ENCODE measurements around the gene CDH13. TPM values are rescaled to one million over a fixed set of nuclear protein-coding genes. Genes with fewer than 3 reads are reported as not detected.

Gene CDH13
- total RNA-seq, 1 experiment from 2014 or later, result not detected

DNA sequence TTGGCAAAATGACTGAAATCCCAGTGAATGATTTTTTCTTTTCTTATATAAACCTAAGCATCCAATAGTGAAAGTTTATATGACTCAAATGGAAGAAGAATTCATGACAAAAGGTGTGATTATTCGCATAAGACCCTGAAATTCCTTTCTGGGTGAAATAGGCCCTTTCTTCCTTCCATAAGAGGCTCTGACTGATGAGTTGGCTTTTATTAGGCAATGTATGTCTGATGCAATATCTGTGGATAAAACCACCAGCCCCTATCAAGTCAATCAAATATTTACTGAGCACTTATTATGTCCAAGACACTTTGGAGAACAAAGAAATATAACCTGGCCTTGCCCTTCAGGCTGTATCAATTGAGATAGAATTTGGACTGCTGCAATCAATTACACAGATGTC lies 316.6 kb downstream of the CDH13 start:
- no peak for DNase-seq (ENCODE audit: low spot score)

DNA sequence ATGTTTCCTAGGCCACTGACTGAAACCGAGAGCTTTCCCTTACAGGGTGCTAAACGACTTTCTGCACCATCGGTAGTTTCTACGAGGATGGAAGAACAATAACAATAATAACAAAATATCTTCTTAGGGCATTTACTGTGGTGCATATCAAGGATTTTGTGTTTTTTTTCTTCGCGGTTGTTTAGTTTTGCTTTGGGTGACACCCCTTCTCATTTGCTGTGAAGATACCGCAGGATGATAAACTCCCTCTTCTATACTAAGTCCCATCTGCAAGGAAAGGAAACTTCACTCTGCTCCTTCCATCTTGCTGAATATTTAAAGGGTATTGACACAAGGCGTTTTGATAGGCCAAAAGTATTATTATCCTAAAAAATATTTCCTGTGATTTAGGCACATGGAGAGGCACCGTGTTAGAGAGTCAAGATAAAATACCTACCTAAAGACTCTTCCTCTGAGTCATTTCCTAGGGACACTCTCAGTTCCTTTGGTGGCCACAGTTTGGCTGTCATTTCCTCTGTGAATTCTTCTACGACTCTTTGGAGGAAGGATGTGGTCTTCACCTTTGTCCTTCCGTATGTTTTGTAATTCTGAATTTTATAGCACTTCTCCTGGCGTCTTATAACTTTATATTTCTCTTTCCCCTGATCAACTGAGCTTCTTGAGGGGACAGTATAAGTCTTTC lies 318.8 kb downstream of the CDH13 start:
- no peak for DNase-seq (ENCODE audit: low spot score)

DNA sequence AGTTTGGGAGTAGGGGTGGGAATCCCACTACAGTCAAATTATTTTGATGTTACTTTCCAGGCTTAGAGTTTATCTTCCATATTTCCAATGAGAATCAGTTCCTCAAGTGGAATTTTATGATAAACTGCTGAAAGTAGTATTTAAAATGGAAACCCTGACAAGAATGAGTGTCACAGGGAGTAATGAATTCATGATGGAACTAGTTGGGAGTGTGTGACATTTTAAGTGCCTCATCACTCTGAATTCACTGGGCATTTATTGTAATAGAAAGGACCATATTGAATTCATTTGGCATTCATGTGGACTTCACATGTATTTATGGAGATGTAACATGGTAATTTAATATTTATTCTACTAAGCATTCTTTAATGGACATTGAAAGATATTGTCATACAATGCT lies 320.9 kb downstream of the CDH13 start:
- no peak for DNase-seq (ENCODE audit: low spot score)

DNA sequence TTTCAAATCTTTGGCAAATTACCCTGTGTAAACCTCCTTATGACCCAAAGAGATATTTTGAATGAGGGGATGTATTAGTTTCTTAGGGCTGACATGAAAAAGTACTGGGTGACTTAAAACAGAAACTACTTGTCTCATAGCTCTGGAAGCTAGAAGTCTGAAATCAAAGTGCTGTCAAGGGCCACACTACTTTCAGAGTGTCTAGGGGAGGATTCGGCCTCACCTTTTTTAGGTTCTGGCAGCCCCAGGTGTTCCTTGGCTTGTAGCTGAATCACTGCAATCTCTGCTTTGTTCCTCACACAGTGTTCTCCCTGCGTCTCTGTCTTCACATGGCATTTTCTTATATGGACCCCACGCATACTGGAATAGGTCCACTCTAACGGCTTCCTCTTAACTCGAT lies 322.2 kb downstream of the CDH13 start:
- DNase-seq (ENCODE audit: low spot score), result no peak

DNA sequence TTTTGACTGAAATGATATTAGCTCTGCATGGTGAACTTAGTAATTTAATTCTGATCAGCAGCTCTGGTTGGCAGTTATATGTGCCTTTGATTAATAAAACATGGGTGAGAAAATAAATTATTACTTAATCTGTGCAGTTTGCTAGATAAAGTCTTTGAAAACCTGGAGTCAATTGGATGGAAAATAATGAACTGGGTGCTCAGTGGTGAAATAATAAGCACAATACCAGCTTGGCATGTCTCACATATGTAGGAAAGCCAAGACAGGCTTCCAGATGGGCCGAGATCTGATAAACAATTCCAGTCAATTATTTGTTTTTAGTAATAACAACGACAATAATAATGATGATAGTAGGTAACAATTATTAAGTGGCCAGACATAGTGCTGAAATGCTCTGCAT lies 326.7 kb downstream of the CDH13 start:
- no peak for DNase-seq (ENCODE audit: low spot score)

DNA sequence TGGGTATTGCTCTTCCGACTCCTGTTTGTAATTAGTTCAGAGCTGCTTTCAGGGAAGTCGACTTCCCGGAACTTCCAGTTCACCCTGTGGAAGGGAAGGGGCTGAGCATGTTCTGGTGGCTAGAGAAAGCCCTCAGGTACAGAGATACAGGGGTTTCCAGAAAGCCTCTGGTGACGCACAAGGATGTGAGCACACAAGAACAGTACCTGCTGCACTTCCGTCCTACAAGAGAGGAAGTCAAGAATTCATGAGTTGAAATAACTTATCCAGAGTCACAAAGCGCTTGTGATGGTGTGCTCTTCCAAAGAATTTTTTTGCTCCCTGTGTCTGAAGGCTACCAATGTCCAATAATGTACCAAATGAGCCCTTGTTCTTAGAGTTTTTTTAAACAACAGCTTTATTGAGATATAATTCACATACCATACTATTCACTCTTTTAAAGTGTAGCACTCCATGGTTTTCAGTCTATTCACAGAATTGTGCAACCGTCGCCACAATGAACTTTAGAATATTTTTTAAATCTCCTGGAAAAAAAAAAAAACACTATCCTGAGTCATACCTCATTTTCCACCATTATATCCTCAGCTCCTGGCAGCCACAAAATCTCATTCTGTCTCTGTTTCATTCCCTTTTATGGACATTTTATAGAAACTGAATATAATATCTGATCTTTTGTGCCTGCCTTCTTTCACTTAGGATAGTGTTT lies 327.6 kb downstream of the CDH13 start:
- no peak for DNase-seq (ENCODE audit: low spot score)

DNA sequence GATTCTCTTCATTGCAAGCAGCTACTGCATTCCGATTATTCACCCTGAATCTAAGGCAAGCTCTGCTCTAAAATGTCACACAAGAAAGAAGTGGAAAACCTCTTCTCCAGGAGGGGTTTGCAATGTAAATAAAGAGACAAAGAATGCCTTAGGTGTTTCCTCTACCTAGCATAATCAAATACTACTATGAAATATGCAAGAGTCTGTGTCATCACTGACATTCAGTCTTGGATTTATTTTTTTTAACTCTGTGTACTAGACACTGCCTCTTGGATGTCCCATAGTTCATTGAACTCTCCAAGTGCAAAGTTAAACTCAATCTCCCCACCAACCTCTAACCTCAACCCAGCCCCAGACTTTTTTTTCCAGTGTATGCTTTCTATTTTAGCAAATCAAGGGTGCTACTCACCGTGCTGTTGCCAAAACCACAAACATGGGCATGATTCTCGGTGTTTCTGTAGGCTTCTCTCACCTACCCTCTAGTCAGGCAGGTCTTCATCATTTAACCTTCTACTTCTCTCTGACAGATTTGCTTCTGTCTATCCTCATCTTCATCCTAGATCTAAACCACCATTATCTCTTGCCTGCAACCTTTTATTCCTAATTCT lies 329.1 kb downstream of the CDH13 start:
- no peak for DNase-seq (ENCODE audit: low spot score)

DNA sequence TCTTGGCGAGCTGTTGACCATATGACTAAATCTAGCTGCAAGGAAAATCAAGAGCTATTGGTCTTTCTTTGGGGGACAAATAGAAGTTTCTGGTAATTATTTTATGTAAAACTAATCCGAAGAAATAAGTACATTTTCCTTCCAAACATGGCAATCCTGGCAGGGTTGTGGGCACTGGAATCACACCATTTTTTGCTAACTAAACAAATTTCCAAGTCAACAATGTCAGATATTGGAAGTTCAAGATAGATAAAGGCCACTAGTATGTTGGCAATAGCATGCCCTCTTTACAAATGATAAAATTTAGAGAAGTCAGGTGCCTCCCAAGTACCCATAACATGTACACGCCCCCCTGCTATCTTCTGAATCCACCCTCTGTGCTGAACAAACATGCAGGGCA lies 330.4 kb downstream of the CDH13 start:
- no peak for DNase-seq (ENCODE audit: low spot score)

DNA sequence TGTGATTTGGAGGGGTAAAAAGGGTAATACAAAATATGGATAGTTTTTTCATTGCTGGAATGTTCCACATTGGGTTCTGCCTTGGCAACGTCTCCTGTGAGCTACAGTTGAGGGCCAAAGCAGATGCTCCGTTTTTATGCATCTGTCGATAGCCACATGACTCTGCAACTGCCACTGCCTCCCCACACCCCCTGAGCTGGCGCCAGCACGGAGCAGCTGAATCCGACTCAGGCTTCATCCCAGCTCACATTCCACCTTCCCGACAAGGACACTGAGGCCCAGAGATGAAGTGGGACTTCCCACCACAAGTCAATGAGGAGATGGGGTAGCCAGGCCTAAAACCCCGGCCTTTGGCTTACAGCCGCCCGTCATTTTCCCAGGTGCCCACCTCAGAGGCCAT lies 334.1 kb downstream of the CDH13 start:
- no peak for DNase-seq (ENCODE audit: low spot score)

DNA sequence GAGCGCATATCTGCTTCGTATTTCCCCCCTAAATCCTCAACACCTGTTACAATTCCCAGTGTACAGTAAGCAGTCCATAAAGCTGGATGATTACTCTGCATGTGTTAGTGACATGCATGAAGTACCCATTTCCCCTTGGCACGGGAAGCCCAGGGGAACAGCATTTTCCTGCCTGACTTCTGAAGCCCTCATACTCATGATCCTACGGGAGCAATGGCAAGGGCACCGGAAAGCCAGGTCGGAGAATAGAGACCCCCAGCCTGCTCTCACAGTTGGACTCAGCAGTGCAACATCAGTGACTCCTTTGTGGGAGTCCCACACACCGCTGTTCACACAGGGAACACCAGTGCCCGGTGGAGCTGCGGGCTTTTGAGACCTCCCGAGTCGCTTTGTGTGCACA lies 336.9 kb downstream of the CDH13 start:
- no peak for DNase-seq (ENCODE audit: low spot score)

DNA sequence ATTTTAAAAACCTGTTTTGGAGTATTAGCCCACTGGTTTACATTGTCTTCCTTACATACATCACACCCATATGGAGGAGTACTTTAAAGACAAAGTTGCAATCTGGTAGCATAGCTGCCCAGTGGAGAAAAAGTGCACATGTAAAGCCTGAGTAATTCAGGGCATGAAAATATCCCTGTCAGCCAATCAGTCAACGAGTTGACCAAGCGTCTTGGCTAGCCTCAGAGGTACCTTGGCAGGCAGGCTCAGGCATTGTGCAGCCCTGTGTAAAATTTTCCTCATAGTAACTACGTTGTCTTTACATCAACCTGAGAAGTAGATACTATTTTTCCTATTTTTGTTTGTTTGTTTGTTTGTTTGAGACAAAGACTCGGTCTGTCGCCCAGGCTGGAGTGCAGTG lies 339.0 kb downstream of the CDH13 start:
- no peak for DNase-seq (ENCODE audit: low spot score)

DNA sequence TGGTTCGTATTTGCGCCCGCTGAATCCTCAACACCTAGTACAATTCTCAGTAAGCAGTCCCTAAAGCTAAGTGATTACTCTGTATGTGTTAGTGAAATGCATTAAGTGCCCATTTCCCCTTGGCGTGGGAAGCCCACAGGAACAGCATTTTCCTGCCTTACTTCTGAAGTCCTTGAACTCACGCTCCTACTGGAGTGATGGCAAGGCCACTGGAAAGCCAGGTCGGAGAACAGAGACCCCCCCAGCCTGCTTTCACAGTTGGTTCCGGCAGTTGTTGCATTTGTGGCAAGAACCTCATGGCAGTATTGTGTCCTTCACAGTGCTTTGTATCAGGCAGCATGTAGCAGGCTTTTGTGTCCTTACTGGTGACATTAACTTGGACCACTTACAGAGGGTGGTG lies 340.7 kb downstream of the CDH13 start:
- DNase-seq (ENCODE audit: low spot score), result no peak

DNA sequence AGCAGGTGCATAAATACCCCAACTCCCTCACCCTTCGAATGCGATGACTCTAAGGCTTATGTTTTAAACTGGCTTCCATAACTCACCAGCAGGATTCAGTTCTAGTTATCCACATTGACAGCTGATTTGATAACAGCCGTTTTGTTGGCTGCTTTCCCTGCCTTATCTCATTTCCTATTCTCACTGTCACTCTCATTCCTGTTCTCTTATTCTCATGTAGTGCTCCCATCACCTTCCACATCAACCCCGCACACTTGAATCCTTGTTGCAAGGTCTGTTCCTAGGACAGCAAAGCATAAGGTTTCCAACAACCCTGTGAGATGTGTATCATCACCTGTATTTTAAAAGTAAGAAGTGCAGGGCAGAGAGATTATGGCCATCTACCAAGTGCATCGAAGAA lies 344.4 kb downstream of the CDH13 start:
- no peak for DNase-seq (ENCODE audit: low spot score)

DNA sequence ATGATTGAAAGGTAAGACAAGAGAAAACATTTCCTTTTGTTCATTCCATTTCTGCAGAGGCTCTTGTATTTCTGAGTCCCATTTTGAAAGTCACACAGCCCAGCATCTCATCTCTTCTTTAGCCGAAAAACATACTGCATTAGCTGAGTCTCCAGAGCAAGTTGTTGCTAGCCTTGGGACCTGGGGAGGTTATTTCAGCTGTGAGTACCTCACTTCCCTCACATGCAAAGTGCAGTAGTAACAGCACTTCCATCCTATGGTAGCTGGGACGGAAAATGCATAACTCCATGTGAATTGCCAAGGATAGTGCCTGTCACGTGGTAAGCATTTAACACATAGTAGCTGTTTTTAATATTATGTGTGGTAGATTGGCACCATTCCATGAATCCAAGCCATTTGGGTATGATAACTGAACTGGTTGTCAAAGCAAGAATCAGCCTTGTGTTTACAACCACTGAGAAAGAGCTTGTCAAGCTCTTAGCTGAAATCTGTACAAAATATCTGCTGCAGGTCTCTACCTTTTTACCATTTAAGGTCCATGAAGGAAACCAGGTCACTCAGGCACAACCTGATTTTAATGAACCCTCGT lies 345.7 kb downstream of the CDH13 start:
- DNase-seq (ENCODE audit: low spot score), result no peak

DNA sequence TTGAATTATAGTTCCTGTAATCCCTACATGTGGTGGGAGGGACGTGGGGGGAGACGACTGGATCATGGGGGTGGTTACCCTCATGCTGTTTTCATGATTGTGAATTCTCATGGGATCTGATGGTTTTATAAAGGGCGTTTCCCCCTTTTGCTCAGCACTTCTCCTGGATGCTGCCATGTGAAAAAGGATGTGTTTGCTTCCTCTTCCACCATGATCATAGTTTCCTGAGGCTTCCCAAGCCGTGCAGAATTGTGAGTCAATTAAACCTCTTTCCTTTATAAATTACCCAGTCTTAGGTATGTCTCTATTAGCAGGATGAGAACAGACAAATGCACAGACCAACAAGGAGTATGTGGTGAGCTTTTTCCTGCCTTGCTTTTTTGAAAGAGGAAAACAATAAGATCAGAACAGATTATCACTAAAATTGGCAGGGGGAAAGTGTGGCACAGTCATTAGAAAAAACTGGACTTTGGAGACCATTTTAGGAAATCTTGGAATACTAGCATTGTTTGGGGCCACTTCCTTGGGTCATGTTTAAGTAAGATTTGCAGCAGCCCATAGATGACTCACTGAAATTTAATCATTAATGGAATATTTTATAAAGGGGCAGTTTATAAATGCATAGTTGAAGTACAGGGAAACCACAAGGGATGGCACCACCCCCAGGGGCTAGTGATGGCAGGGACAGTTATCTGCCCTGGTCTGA lies 352.8 kb downstream of the CDH13 start:
- DNase-seq (ENCODE audit: low spot score), result peak; percentile 40

DNA sequence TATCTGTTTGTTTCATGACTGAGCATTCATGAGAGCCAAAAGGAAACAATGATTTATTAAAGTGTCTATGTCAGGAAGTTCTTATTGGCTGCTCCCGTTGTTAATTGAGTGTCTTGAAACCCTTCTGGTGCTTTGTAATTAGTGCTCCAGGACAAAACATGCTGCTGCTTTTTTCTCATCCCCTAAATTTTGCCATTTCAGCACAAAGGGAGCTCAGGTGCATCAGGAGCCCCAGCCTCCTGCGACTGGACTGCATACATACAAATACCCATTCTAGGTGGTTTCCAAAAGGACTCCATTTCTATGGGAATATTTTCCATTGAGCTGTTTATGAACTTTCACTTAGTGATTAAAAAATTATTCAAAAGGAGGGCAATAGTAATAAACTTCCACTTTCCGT lies 354.0 kb downstream of the CDH13 start:
- DNase-seq (ENCODE audit: low spot score), result no peak

DNA sequence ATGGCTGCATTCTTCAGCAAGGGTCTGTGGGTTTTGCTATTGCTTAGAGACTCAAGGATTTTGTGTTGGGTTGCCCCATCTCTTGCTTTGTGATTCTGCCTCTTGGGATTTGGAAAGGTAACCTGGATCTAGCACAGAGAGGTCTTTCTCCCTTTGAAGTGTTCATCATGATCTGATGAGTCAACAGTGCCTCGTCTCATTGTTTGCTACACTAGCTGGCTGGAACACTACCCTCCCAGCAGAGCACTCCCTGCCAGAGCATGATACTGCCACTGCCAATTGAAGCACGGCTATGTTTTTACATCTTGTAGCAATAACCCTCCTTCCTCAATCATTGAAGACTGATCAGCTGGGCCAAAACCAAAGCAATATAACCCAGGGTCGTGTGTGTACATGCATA lies 361.0 kb downstream of the CDH13 start:
- DNase-seq (ENCODE audit: low spot score), result no peak

DNA sequence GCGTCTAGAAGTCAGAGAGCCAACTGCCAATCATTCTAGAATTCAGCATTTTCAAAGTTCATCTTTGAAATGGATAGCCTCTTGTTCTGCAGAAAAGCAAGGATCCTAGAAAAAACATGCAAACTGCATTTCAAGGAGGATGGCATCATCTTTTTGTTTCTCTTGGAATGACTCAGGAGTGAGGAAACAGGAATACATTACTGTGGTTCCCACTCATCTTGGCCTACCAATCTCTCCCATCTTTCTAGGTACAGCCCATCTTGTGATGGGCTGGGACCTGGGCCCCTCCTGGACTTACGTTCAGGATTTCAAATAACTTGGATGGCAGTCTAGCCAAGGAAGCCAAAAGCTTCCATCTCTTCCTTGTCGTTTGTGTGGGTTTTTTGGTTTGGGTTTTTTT lies 363.4 kb downstream of the CDH13 start:
- DNase-seq (ENCODE audit: low spot score), result no peak

DNA sequence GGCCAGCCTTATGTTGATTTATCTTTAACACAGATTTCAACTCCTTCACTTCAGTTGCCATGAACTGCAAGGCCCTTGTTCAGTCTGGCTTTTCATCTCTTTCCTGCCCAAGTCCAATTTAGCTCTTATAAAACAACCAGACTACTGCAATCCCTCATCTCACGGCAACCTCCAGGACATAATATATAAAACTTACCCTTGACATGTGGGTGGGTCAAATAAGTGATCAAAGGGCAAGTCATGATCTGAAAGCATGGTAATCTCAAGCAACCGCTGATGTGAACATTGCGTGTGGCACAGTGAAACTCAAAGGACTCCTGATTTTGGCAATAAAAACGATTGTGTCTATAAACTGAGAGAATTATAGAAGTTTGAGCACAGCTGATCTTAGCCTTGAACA lies 364.6 kb downstream of the CDH13 start:
- no peak for DNase-seq (ENCODE audit: low spot score)

DNA sequence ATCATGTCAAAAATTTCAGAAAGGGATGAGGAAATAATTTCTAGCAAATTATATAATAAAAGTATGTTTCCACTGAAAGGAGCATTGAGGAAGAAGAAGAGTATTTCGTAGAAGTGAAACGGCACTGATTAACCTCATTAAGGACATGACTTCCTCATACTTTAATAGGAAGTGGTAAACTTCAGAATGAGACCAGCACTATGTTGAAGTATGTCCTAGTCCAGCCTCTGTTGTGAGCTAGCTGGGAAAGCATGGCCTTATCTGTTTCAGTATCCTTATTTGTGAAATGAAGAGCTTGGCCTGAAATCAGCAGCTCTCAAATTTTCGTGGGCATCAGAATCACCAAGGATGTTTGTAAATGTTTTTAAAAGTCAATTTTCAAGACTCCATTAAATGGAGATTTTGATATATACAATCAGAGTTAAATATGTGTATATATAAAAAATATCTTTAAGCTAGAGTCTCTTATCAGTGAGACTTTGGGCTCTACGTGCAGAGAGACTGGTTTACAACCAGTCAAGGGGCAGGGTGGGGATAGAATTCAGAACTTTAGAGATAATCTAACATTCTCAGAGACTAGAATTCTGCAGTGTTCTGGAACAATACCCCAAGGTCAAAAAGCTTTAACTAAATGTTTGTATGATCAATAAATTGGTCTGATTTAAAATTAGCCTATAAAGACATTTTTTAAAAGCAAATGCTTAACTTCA lies 365.4 kb downstream of the CDH13 start:
- peak; percentile 35 for DNase-seq (ENCODE audit: low spot score)

DNA sequence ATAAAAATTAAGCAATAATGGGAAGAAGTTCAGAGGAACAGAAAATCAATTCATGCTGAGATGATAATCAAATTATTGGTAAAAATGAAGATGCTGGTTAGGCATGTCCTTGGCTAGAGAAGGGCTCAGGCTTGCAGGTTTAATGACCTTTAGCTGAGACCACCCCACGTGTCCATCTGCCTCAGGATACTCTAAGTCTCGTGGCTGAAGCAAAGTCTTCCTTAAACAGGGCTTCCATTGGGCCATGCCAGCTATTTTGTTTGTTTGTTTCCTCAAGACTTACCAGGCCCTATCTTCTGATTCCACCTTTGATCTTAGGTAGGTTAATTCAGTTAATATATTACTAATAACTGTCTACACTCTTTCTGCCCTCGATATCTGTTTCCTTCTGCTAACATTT lies 366.0 kb downstream of the CDH13 start:
- no peak for DNase-seq (ENCODE audit: low spot score)

DNA sequence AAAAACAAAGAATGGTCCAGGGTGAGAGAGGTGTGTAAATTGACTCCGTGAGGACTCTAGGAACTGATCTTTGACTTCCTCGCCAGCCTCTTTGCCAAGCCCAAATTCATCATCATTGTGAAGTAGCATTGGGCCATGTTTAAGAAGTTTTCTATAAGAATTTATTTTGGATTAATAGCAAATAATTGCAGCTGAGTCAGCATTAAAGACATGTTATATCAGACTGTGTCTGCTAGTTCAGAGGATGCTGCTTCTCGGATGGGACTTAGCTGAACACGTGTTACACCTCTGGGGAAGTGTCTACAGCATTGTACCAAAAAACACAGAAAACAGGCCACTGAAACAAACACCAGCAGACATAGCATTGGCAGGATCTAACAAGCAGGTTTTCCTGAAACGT lies 366.6 kb downstream of the CDH13 start:
- no peak for DNase-seq (ENCODE audit: low spot score)

Measured in HT-29 (cell line).